ENCODE measurements around the gene SIDT2. TPM values are rescaled to one million over a fixed set of nuclear protein-coding genes. Genes with fewer than 3 reads are reported as not detected.

Gene SIDT2
- total RNA-seq, 1 experiment from 2014 or later = 37.0 TPM

- no peaks in the 10 kb centered on the region for H4K20me1 ChIP-seq (ENCODE audit: insufficient read depth)
- no peak for ATAC-seq
These were observed 22.5 kb downstream of the SIDT2 start for GRCh38 chr11:117200813-117201657.

More at GRCh38 chr11:117200813-117201657, 22.5 kb downstream of the SIDT2 start:
- Histone ChIP-seq H3K4me2 (ENCODE audit: low read length) (no peak overlapping the region), H2AFZ (ENCODE audit: low read depth, low read length, poor library complexity, severe bottlenecking) (no peak overlapping the region), H3K4me3 (replicated peaks in 1 of 2; ENCODE audit: low read depth in 1 of 2, low read length in 2 of 2) (no peak overlapping the region), H3K36me3 (ENCODE audit: control insufficient read depth in 1 of 2, insufficient read depth in 2 of 2, low read length in 2 of 2) (peaks cover 0 to 7% of the 10 kb centered on the region in 2 experiments; a peak in 1 of 4 replicates), H3K4me1 (ENCODE audit: control insufficient read depth in 1 of 2, insufficient read depth in 2 of 2, low read length in 2 of 2) (peaks cover 13 to 26% of the 10 kb centered on the region in 2 experiments), H3K79me2 (ENCODE audit: insufficient read depth, low read length) (no peaks in the 10 kb centered on the region), H3K27ac (ENCODE audit: low read depth, low read length) (no peak overlapping the region), H3K27me3 (ENCODE audit: insufficient read depth, low read length) (no peaks in the 10 kb centered on the region), H3K9me3 (ENCODE audit: control insufficient read depth in 1 of 2, insufficient read depth in 1 of 2, low read depth in 1 of 2, low read length in 2 of 2) (no peaks in the 10 kb centered on the region), H3K9me2 (ENCODE audit: insufficient read depth) (no peaks in the 10 kb centered on the region), H3K9ac (ENCODE audit: low read length) (no peak overlapping the region)
- no peak for DNase-seq (ENCODE audit: low read depth, low spot score)
- BruUV-seq (replicated peaks) = no TSS peak
- CTCF ChIA-PET = no interaction called here
- RAD21 ChIA-PET (ENCODE audit: low non-redundant PET in 1 of 2, low total read pairs in 2 of 2, uncharacterized antibody in 2 of 2, unreplicated experiment in 2 of 2) = no interaction called here
- TF ChIP-seq SIN3A (IDR thresholded peaks at IDR 0.05; ENCODE audit: low read depth) (no peak), ZNF274 (IDR thresholded peaks at IDR 0.05; ENCODE audit: low read depth, low read length) (no peak), MAX (IDR thresholded peaks at IDR 0.05) (no peak), EZH2phosphoT487 (IDR thresholded peaks at IDR 0.05; ENCODE audit: borderline replicate concordance) (no peak), EGR1 (IDR thresholded peaks at IDR 0.05; ENCODE audit: low read depth) (no peak), YY1 (IDR thresholded peaks at IDR 0.05; ENCODE audit: extremely low read depth, insufficient replicate concordance, low read depth, low read length) (no peak), POLR2A (IDR thresholded peaks at IDR 0.05; ENCODE audit: borderline replicate concordance, extremely low read depth, insufficient read depth, insufficient read length) (no peak), FOSL1 (IDR thresholded peaks at IDR 0.05; ENCODE audit: low read depth) (no peak), ELF1 (IDR thresholded peaks at IDR 0.05; ENCODE audit: borderline replicate concordance, low read depth) (no peak), SRF (IDR thresholded peaks at IDR 0.05; ENCODE audit: low read depth) (no peak), EZH2 (IDR thresholded peaks at IDR 0.05) (no peak), JUND (IDR thresholded peaks at IDR 0.05) (no peak), CEBPB (IDR thresholded peaks at IDR 0.05; ENCODE audit: low read depth) (no peak), CBX3 (IDR thresholded peaks at IDR 0.05; ENCODE audit: low read depth) (no peak), POLR2AphosphoS5 (IDR thresholded peaks at IDR 0.05; ENCODE audit: low read depth, low read length) (no peak), RAD21 (IDR thresholded peaks at IDR 0.05; ENCODE audit: low read depth) (no peak), SP1 (IDR thresholded peaks at IDR 0.05; ENCODE audit: low read depth) (no peak)
- POLR2A ChIA-PET = no interaction called here
- intact Hi-C loops (cut with micrococcal nuclease) = no loop called here
